ENCODE measurements around the gene UBE4B.
"Not testable (repeated sequence)": the region's sequence is repeated elsewhere in the genome, so short reads cannot be mapped to it uniquely, and the experiment has no call there.

The UBE4B gene

GRCh38 chr1:10177876-10178275 is 145.1 kb downstream of the UBE4B start:
- DNase-seq (ENCODE audit: low read depth), result no peak

GRCh38 chr1:10178597-10179405 is 146.0 kb downstream of the UBE4B start:
- DNase-seq (ENCODE audit: low read depth), result no peak

- no peak for DNase-seq (ENCODE audit: low read depth)
Measured at GRCh38 chr1:10179406-10180091, 146.8 kb downstream of the UBE4B start.

DNA sequence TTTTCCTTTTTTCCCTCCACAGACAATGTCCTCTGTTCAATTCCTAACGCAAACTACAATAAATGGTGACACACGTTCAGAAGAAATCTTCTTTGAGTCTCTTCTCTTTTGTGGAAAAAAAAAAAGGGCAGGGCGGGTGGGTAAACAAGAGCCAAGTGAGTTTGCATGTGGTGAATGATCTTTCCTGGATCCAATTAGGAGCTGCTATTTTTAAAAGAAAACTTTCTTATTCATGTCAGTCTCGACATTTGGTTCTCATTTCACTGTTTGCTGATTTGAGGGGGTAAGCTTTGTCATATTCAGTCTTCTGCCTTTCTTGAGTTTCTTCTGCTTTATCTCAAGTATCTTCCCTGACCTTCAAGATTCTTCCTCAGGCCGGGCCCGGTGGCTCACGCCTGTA is 148.4 kb downstream of the UBE4B start:
- DNase-seq (ENCODE audit: low read depth), result no peak

DNA sequence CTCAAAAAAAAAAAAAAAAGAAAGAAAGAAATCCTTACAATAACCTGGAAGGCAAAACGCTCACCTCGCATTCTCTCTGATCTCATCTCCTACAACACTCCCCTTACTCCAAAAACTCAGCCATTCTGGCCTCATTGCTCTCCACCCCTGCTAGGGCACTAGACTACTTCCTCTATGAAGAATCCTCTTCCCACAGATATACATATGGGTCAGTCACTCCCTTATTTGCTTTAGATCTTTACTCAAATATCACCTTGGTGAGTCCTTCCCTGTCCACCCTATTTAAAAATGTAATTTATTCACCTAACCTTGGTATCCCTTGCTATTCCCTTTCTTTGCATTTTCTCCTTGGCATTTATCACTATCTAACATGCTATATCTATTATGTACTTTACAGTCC is 153.0 kb downstream of the UBE4B start:
- no peak for DNase-seq (ENCODE audit: low read depth)

DNA sequence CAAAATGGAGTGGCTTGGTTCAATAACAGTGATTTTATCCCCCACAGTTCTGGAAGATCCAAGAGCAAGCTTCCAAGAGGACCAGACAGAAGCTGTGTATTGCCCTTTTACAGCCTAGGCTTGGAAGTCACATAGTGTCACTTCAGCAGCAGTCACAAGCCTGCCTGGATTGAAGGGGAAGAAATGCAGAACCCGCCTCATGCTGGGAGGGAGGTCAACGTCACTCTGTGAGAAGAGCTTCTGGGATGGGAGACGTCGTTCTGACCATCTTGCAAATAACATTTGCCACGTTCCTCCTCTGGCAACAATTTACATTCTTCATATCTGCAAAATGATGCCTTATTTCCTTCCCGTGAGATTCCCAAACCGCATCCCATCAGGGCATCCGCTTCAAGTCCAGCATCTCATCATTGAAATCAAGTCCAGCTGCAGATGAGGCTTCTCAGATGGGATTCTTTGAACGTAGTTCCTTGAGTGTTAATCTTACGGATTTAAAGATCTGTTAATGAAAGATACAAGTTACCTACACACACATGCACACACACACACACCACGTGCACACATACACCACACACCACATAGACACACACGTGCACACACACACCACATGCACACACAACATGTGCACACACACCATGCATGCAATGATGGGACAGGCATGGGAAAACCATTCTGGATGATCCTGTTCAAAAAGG is 153.7 kb downstream of the UBE4B start:
- DNase-seq (ENCODE audit: low read depth), result no peak

DNA sequence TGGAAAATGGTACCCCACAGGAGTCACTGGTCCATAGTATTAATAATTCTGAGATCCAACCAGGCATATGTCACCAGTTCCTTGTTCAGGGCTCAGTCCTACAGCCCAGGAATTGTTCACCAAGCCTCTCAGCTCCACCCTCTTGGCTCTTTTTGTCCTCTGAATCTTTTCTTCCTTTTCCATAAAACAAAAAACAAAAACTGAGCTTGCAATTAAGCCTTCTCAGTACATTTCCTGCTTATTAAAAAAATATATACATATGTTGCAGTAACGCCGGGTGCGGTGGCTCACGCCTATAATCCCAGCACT is 154.2 kb downstream of the UBE4B start:
- no peak for DNase-seq (ENCODE audit: low read depth)

GRCh38 chr1:10188133-10188650 is 155.4 kb downstream of the UBE4B start:
- no peak for DNase-seq (ENCODE audit: low read depth)

- no peak for DNase-seq (ENCODE audit: low read depth)
Measured at GRCh38 chr1:10189659-10190058, 156.9 kb downstream of the UBE4B start.

DNA sequence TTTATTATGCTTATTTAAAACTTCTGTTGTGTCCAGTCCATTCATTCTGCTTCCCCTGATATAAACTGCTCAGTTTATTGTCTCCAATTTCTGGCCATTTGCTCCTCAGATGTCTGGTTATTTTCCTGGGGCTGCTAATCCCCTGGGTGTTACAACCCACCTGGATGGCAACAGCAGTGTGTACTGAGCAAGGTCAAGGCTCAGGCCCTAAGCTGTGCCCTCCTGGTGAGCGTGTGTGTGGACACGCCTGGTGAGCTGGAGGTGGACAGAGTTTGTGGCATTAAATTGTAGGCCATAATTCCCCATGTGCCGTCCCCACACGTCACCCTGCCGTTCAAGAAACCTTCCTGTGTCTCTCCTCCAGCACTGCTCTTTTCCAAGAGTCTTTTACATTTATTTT is 159.5 kb downstream of the UBE4B start:
- DNase-seq (ENCODE audit: low read depth), result no peak

DNA sequence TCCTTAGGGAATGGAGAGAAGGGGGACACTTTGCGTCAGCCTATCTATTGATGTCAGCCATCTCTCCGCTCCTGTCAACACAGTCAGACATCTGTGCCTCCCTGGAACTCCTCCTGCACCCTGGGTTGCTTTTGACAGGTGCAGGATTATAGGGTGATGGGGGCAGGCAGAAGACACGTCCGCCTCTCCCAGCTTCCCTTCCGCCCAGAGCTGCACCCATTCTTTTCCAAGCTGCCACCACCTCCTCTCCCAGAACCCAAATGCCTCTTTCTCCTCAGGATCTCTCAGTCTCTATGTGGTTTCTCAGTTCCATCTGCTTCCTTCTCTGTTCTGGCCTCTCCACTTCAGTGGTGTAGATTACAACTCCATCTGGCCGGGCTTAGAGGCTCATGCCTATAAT is 160.5 kb downstream of the UBE4B start:
- no peak for DNase-seq (ENCODE audit: low read depth)

- no peak for DNase-seq (ENCODE audit: low read depth)
Measured at GRCh38 chr1:10195570-10195969, 162.8 kb downstream of the UBE4B start.

DNA sequence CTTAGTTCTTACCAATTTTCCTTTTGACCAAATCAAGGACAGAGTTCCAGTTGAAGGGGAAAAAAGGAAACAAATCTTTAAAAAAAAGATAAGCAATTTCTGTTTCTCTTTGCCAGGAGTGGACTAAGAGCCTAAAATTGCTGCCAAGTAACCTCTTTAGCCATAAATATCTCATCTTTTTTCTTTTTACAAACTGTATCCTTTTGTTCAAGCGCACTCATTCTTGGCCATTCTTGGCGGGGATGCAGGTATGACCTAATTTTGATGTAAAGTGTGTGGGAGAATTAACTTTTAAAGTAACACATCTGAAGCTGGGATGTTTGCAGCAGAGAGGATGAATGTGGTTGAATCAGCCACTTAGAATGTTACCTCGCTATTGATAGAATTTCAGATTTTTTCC is 164.2 kb downstream of the UBE4B start:
- no peak for DNase-seq (ENCODE audit: low read depth)

DNA sequence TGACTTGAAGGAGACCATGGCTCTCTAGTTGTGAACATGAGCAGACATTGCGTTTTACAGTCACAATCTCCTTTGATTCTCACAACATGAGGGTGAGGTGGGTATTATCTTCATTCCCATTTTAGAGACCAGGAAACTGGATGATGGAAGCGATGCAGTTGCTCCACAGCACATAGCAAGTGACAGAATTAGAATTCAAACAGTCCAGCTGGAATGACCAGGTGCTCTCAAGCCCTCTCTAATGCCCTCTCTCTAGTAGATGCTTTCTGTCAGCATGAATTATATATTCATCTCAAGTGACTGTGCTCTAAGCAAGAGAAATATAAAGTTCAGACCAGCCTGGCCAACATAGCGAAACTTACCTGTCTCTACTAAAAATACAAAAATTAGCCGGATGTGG is 167.9 kb downstream of the UBE4B start:
- no peak for DNase-seq (ENCODE audit: low read depth)

DNA sequence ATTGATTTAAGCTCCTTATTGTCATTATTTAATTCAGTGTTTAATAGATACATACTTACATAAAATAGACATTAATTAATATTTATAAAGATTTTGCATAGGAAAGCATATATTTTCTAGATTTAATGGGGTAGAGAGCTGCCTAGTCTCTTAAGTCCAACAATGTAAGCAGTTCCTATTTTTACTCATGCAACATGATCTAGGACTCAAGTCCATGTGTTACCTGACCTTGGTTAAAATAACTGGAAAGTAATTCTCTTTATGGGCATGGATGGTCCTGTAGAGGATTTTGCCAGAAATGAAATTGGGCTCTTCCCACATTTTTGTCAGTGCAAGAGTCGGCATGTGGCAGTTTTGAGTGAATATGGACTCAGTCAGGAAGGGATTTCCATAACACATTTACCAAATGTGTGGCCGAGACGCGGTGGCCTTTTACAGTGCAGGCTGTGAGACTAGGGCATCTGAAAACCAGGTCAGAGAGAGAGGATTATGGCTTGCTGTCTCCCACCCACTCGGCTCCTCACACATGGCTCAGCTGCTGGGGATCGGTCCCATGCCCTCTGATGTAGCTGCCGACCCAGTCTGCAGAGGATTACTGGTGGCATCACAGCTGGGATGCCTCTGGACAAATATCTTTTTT is 171.4 kb downstream of the UBE4B start:
- no peak for DNase-seq (ENCODE audit: low read depth)

- DNase-seq (ENCODE audit: low read depth), result not testable (repeated sequence)
Measured at GRCh38 chr1:10205206-10205605, 172.4 kb downstream of the UBE4B start.

- no peak for DNase-seq (ENCODE audit: low read depth)
Measured at GRCh38 chr1:10207810-10208209, 175.1 kb downstream of the UBE4B start.

DNA sequence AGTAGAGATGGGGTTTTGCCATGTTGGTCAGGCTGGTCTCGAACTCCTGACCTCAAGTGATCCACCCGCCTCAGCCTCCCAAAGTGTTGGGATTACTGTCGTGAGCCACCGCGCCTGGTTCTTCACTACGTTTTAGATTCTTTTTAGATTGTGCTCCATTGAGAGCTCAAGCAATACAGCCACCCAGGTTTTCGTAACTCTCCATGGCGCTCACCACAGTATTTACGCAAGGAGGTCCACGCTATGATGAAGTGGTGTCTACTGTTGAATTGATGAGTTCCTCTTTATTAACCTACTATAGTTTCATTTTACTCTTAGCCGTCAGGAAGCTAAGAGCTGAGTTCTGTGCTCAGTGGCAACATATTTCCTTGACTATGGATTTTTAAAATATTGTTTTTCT is 175.8 kb downstream of the UBE4B start:
- DNase-seq (ENCODE audit: low read depth), result no peak

DNA sequence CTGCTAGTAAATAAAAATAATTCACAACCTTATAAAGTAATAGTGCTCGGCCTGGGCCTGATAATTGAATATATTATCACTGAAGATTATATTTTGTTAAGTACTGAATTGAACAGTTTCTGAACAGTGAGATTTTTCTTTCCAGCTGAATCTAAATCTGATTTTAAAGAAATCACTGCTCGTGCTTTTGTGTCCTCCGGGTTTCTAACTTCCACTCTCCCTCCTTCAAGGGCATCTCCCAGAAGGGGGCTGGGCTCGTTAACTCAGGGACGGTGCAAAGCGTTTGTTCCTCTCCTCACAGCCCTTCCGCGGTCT is 176.8 kb downstream of the UBE4B start:
- DNase-seq (ENCODE audit: low read depth), result no peak

DNA sequence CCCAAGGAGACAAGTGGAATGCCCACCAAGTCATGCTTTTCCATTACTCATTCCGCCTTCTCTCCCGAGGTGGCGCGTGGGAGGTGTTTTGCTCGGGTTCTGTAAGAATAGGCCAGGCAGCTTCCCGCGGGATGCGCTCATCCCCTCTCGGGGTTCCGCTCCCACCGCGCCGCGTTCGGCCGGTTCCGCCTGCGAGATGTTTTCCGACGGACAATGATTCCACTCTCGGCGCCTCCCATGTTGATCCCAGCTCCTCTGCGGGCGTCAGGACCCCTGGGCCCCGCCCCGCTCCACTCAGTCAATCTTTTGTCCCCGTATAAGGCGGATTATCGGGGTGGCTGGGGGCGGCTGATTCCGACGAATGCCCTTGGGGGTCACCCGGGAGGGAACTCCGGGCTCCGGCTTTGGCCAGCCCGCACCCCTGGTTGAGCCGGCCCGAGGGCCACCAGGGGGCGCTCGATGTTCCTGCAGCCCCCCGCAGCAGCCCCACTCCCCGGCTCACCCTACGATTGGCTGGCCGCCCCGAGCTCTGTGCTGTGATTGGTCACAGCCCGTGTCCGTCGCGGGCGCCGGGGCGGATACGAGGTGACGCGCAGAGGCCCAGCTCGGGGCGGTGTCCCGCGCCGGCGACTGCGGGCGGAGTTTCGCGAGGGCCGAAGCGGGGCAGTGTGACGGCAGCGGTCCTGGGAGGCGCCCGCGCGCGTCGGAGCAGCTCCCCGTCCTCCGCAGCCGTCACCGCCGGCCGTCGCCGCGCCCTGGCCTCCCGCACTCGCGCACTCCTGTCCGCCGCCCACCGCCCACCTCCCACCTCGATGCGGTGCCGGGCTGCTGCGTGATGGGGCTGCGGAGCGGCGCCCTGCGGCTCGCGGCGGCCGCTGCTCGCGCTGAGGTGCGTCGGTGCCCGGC is 177.4 kb downstream of the UBE4B start, which contains the start of gene KIF1B:
Gene KIF1B, plus strand, starts transcription at position 666 of the 906 bp plus-strand sequence. CDS start 21,759 bp downstream, outside the sequence.
- DNase-seq (ENCODE audit: low read depth), result peak; percentile 95

All from activated T-helper 9 cell treated with anti-CD3 and anti-CD28 coated beads, Interleukin-2, amount 50 U/mL, for 16 hours (primary cell).